ENCODE measurements around the gene HYPK.

HYPK gene

DNA sequence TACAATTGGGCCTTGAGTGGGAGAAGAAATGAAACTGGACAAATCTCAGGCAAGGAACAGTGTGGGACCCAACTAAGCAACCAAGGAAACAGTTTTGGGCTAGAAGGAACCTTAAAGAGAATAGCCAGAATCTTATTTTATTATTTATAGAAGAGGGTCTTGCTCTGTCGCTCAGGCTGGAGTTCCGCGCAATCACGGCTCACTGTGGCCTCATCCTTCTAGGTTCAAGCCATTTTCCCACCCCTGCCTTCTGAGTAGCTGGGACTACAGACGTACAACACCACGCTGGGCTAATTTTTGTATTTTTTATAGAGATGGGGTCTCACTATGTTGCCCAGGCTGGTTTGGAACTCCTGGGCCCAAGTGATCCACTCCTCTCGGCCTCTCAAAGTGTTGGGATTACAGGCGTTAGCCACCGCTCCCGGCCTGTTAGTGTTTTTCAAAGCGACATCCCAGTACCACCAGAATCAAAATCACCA, 25.7 kb downstream of the HYPK start:
- TF ChIP-seq, protein P1, sequence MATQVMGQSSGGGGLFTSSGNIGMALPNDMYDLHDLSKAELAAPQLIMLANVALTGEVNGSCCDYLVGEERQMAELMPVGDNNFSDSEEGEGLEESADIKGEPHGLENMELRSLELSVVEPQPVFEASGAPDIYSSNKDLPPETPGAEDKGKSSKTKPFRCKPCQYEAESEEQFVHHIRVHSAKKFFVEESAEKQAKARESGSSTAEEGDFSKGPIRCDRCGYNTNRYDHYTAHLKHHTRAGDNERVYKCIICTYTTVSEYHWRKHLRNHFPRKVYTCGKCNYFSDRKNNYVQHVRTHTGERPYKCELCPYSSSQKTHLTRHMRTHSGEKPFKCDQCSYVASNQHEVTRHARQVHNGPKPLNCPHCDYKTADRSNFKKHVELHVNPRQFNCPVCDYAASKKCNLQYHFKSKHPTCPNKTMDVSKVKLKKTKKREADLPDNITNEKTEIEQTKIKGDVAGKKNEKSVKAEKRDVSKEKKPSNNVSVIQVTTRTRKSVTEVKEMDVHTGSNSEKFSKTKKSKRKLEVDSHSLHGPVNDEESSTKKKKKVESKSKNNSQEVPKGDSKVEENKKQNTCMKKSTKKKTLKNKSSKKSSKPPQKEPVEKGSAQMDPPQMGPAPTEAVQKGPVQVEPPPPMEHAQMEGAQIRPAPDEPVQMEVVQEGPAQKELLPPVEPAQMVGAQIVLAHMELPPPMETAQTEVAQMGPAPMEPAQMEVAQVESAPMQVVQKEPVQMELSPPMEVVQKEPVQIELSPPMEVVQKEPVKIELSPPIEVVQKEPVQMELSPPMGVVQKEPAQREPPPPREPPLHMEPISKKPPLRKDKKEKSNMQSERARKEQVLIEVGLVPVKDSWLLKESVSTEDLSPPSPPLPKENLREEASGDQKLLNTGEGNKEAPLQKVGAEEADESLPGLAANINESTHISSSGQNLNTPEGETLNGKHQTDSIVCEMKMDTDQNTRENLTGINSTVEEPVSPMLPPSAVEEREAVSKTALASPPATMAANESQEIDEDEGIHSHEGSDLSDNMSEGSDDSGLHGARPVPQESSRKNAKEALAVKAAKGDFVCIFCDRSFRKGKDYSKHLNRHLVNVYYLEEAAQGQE (IDR thresholded peaks at IDR 0.05; ENCODE audit: insufficient read depth in 1 of 2, low read depth in 2 of 2, low read length in 2 of 2) = no peak
- TF ChIP-seq POLR2AphosphoS5 (IDR thresholded peaks at IDR 0.05; ENCODE audit: low read depth, low read length) (no peak), FOXP2 (optimal IDR thresholded peaks at IDR 0.05; ENCODE audit: borderline replicate concordance, extremely low read depth, extremely low read length, insufficient read depth) (no peak), SIN3A (IDR thresholded peaks at IDR 0.05; ENCODE audit: borderline replicate concordance, insufficient read depth, low read length) (no peak), TAF1 (IDR thresholded peaks at IDR 0.05; ENCODE audit: borderline replicate concordance, insufficient read depth, low read length) (no peak)

DNA sequence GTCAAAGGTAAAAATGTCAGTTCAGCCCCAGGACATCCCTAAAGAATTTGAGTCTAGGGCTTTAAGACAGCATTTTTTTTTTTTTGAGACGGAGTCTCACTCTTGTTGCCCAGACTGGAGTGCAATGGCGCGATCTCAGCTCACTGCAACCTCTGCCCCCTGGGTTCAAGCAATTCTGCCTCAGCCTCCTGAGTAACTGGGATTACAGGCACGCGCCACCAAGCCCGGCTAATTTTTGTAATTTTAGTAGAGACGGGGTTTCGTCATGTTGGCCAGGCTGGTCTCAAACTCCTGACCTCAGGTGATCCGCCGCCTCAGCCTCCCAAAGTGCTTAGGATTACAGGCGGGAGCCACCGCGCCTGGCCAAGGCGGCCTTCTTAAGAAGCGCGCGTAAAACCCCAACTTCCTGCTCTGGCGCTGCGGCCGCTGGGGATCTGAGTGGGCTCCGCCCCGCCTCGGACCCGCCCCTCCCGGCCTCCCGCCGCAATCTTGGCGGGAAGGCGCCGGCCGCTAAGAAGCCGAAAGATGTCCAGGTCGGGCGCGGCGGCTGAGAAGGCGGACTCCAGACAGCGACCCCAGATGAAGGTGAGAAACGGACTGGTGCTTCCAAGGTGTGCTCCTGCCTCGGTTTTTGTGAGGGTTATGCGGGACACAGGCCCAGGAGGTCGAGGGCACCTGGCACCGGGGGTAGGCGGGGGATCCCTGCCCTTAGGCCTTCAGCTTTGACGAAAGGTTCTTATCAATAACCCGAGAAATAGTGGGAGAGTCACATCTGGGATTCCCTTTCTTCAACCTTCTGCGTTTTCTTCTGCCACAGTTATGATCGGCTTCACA, 26.3 kb downstream of the HYPK start, which contains the start of gene WDR76:
WDR76 (plus strand) TSS at position 495 of the 834 bp plus-strand sequence; CDS start at position 526, 31 bp downstream.
- TF ChIP-seq, protein P1 (IDR thresholded peaks at IDR 0.05; ENCODE audit: insufficient read depth in 1 of 2, low read depth in 2 of 2, low read length in 2 of 2) = no peak
- 0 out of 2 replicates have a peak, but pooled peaks have one; percentile 26 for TF ChIP-seq POLR2AphosphoS5 (IDR thresholded peaks at IDR 0.05; ENCODE audit: low read depth, low read length)

DNA sequence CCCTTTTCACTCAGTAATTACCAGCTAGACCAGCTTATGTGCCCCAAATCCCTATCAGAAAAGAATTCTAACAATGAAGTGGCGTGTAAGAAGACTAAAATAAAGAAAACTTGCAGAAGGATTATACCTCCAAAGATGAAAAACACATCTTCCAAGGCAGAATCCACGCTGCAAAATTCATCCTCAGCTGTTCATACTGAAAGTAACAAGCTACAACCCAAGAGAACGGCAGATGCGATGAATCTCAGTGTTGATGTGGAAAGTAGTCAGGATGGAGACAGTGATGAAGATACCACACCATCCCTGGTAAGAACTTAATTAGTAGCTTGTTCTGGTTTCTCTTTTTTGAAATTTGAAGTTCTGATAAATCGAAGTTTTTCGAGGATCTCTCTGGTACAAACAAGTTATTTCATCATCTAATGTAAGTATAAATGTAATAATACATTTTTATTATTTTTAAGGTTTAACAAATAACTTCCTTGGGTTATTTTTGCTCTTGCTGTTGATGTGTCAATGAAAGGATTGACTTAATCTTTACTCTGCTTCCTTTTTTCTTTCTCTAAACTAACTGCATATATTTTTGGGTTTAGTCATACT, 27.8 kb downstream of the HYPK start:
- TF ChIP-seq POLR2AphosphoS5 (IDR thresholded peaks at IDR 0.05; ENCODE audit: low read depth, low read length) (no peak), TAF1 (IDR thresholded peaks at IDR 0.05; ENCODE audit: borderline replicate concordance, insufficient read depth, low read length) (no peak), FOXP2 (optimal IDR thresholded peaks at IDR 0.05; ENCODE audit: borderline replicate concordance, extremely low read depth, extremely low read length, insufficient read depth) (no peak), SIN3A (IDR thresholded peaks at IDR 0.05; ENCODE audit: borderline replicate concordance, insufficient read depth, low read length) (no peak)
- TF ChIP-seq, protein P1 (IDR thresholded peaks at IDR 0.05; ENCODE audit: insufficient read depth in 1 of 2, low read depth in 2 of 2, low read length in 2 of 2) = no peak

DNA sequence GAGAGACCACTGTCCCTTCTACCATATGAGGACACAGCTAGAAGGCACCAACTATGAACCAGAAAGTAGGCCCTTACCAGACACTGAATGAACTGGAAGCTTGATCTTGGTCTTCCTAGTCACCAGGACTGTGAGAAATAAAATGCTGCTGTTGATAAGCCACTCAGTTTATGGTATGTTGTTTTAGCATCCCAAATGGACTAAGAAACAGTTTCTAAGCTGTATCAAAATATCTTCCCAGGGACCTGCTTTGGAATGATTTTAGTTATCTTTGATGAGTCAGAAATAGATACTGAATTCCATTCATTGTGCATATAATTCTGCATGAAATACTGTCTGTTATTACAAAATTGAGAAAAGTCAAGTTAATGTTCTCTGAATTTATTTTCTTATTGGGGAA, 45.0 kb downstream of the HYPK start:
- TF ChIP-seq SIN3A (IDR thresholded peaks at IDR 0.05; ENCODE audit: borderline replicate concordance, insufficient read depth, low read length) = no peak
- TF ChIP-seq FOXP2 (optimal IDR thresholded peaks at IDR 0.05; ENCODE audit: borderline replicate concordance, extremely low read depth, extremely low read length, insufficient read depth) = no peak

DNA sequence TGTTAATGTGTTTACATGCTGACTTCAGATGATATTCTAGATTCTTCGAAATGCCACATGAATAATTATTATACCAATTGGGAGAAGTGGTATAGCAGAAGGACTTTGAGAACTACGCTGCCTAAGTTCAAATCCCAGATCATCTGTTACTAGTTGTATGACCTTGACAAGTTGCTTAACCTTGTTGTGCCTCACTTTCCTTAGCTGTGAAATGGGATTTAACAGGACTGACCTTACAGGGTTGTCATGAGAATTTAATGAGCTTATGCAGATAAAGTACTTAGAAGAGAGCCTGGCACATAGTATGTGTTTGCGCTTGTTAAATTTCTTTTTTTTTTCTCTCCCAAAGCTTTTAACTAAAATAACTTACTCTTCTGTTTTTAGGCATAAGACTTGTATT, 50.9 kb downstream of the HYPK start:
- TF ChIP-seq FOXP2 (optimal IDR thresholded peaks at IDR 0.05; ENCODE audit: borderline replicate concordance, extremely low read depth, extremely low read length, insufficient read depth) (no peak), POLR2AphosphoS5 (IDR thresholded peaks at IDR 0.05; ENCODE audit: low read depth, low read length) (no peak), TAF1 (IDR thresholded peaks at IDR 0.05; ENCODE audit: borderline replicate concordance, insufficient read depth, low read length) (no peak), SIN3A (IDR thresholded peaks at IDR 0.05; ENCODE audit: borderline replicate concordance, insufficient read depth, low read length) (no peak)
- TF ChIP-seq, protein P1 (IDR thresholded peaks at IDR 0.05; ENCODE audit: insufficient read depth in 1 of 2, low read depth in 2 of 2, low read length in 2 of 2) = no peak

Measured in PFSK-1 (cell line).